Activated T-helper 17 cell treated with anti-CD3 and anti-CD28 coated beads, Interleukin-2, amount 50 U/mL, for 72 hours (primary cell): ENCODE data around the gene FAR2. TPM values are rescaled to one million over a fixed set of nuclear protein-coding genes. Genes with fewer than 3 reads are reported as not detected.

Experiments
- ATAC-seq: fragments of 150-1000 bp; cut with Tn5 transposase; replicated peaks from 2 replicates; pipeline ENCODE4 v1.10.0; 2021; ENCODE audit warnings: mild to moderate bottlenecking, moderate library complexity
- H3K27ac Mint-ChIP-seq: one replicate; pipeline ENCODE4 v1.8.0; 2022; ENCODE audit warnings: mixed read lengths
- H3K27me3 Mint-ChIP-seq: one replicate; pipeline ENCODE4 v1.8.0; 2022; ENCODE audit warnings: mixed read lengths
- H3K36me3 Mint-ChIP-seq: one replicate; pipeline ENCODE4 v1.8.0; 2022; ENCODE audit warnings: low read depth, mild to moderate bottlenecking, mixed read lengths
- H3K4me1 Mint-ChIP-seq: one replicate; pipeline ENCODE4 v1.8.0; 2022; ENCODE audit warnings: mixed read lengths
- H3K4me3 Mint-ChIP-seq: one replicate; pipeline ENCODE4 v1.8.0; 2022; ENCODE audit warnings: mild to moderate bottlenecking, mixed read lengths
- H3K9me3 Mint-ChIP-seq: one replicate; pipeline ENCODE4 v1.8.0; 2022; ENCODE audit warnings: mixed read lengths
- total RNA-seq, 2 donors: library from RNA; stranded (reverse); gene quantifications; one replicate each; pipeline ENCODE4 v1.2.3, GENCODE V29; 2022

FAR2 gene
- total RNA-seq, 2 donors from 2014 or later = 6.2 to 18.5 TPM

DNA sequence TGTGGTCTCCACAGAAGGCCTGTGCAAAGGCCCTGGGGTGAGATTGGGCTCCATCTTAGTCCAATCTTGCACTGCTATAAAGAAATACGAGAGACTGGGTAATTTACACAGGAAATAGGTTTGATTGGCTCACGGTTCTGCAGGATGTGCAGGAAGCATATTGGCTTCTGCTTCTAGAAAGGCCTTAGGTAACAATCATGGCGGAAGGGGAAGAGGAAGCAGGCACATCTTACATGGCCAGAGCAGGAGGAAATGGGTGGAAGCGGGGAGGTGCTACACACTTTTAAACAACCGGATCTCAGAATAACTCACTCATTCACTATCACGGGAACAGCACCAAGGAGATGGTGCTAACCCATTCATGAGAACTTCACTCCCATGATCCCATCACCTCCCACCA, 55.4 kb downstream of the FAR2 start:
- Mint-ChIP-seq H3K4me3 (no peak overlapping the region), H3K36me3 (no peaks in the 10 kb centered on the region), H3K27me3 (no peaks in the 10 kb centered on the region), H3K9me3 (no peaks in the 10 kb centered on the region), H3K27ac (no peak overlapping the region), H3K4me1 (no peaks in the 10 kb centered on the region)
- ATAC-seq = no peak

DNA sequence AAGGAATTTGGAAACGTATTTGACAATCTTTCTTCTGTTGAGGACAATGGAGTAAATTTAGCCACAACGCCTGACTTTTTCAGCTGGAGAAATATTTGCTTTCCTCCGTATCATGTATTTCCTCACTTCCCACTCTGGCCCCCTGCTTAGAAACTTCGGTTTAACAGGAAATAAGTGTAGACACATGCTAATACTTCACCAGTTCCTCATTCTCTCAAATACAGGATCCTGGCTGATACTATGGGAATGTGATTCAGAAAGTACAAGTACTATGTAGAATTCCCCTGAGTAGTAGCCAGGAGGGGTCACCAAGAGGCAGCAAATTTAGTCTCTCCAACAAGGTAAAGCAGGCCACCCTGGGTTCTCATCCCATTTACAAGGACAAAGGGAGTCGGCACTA, 58.0 kb downstream of the FAR2 start:
- no peaks in the 10 kb centered on the region for H3K36me3 Mint-ChIP-seq
- H3K27me3 Mint-ChIP-seq = no peaks in the 10 kb centered on the region

DNA sequence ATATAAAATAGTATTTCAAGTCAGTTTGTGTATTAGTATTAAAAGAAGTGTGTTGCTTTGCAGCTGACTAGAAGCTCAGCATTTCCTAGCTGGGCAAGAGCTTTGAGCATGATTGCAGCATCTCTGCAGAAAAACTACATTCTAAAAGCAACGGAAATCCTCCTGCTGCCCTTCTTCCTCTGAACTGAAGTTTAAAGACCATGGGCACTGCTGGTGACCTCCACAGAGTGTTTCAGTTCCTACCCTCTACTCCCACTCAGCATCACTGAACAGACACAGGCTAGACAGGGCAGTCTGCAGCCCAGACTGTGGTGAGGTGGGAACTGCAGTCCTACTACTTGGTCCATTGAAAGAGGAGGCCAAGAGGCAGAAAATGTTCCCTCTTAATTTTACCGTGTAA, 59.0 kb downstream of the FAR2 start:
- Mint-ChIP-seq H3K4me1 (no peaks in the 10 kb centered on the region), H3K4me3 (no peak overlapping the region), H3K9me3 (no peaks in the 10 kb centered on the region), H3K36me3 (no peaks in the 10 kb centered on the region), H3K27ac (no peak overlapping the region), H3K27me3 (no peaks in the 10 kb centered on the region)
- no peak for ATAC-seq

More for the DNA sequence above, 58.0 kb downstream of the FAR2 start:
- H3K4me1 Mint-ChIP-seq = no peaks in the 10 kb centered on the region
- no peak overlapping the region for H3K27ac Mint-ChIP-seq
- ATAC-seq = no peak
- no peaks in the 10 kb centered on the region for H3K9me3 Mint-ChIP-seq
- H3K4me3 Mint-ChIP-seq = no peak overlapping the region

DNA sequence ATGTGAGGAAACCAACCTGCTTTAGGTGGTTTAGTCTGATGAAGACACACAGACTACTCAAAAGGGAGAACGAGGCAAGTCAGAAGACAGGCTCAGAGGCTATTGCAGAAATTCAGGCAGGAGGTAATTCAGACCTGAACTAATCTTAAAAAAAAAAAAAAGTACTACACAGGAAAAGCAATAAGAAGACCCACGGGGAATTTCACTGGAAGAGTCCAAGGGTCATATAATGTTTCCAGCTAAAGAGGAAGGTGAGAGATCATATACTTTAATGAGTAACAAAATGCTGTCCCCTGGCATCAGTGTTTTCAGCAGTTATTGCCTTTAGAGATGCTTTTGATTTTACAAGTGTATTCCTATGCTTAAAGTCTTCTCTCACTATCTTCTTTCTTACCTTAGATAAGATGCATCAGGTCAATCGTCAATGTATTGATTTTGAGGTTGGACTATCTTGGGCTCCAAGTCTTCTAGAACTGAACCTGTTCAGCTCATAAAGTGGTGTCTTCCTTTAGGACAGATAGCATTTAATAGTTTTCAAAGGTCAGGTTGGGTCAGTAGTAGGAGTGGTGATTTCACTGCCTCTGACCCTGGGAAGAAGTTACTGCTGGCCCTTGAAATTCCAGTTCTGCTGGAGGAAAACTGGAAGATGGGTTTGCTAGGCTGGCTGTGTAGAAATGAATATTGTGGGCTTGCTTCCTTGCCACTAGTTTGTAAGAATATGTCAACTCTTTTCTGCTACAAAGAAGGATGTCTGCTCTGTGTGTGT, 60.0 kb downstream of the FAR2 start:
- H3K9me3 Mint-ChIP-seq = no peaks in the 10 kb centered on the region
- H3K4me1 Mint-ChIP-seq = no peaks in the 10 kb centered on the region
- no peaks in the 10 kb centered on the region for H3K36me3 Mint-ChIP-seq
- H3K27me3 Mint-ChIP-seq = no peaks in the 10 kb centered on the region
- ATAC-seq = no peak
- no peak overlapping the region for H3K27ac Mint-ChIP-seq
- no peak overlapping the region for H3K4me3 Mint-ChIP-seq

DNA sequence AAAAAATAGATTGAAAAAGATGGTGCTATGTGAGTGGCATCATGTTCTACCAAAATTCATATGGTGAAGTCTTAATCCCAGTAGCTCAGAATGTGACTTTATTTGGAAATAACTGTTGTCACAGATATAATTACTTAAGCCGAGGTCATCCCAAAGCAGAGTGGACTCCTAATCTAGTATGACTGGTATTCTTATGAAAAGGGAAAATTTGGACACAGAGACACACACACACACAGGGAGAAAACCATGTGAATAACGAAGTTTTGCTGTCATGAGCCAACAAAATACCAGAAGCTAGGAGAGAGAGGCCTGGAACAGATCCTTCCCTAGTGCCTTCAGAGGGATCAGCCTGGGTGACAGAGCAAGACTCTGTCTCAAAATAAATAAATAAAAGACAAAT, 62.6 kb downstream of the FAR2 start:
- Mint-ChIP-seq H3K27me3 (no peaks in the 10 kb centered on the region), H3K27ac (no peak overlapping the region), H3K4me1 (no peaks in the 10 kb centered on the region), H3K9me3 (no peaks in the 10 kb centered on the region), H3K36me3 (no peaks in the 10 kb centered on the region), H3K4me3 (no peak overlapping the region)
- ATAC-seq = no peak

DNA sequence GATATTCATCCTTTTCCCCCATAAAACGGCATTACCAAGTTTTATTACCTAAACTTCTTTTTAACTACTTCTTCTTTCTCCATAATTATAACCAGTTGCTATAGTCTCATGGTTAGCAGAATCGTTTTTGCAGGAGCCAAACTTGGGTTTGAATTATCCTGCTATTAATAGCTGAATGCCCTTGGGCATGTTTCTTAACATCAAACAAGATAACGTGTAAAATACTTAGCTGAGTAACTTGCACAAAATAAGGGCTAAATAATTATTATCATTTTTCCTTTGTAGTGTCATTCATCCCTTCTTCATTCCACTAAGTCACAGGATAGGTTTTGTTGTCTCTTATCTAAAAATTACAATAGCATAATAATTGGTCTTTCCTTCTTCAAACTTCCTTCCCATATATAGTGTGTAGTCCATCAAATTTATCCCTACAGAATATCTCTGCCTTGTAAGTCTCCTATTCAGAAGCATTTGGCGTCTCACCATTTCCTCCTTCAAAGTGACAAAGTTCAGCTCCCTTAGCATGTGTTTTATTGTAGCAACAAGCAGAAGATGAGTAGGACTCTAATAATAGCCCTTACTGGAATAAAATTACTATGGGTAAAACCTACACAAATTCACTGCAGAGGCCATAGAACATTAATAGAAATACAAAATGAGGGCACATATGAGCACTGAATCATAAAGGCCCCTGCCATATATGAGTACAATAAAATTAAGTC, 63.8 kb downstream of the FAR2 start:
- no peaks in the 10 kb centered on the region for H3K9me3 Mint-ChIP-seq
- H3K27me3 Mint-ChIP-seq = no peaks in the 10 kb centered on the region
- H3K36me3 Mint-ChIP-seq = no peaks in the 10 kb centered on the region
- no peak overlapping the region for H3K4me3 Mint-ChIP-seq
- no peaks in the 10 kb centered on the region for H3K4me1 Mint-ChIP-seq
- ATAC-seq = no peak
- no peak overlapping the region for H3K27ac Mint-ChIP-seq

DNA sequence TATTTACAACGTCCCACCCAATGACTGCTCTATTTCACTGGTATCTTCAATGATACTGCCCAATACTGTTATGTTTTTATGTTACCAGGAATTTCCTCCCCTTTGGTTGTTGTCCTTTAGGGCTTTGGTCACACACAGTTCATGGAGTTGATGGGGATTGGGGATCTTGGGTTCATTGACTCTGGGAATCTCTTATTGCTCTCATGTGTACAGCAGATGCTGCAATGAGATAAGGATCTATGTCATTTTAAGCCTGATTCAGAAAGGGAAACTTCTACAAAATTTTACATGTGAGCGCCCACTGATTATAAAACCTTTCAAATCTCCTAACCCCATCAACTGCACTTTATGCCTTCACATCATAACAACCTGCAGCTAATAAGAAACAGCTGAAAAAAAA, 67.2 kb downstream of the FAR2 start:
- Mint-ChIP-seq H3K4me1 (no peaks in the 10 kb centered on the region), H3K27ac (no peak overlapping the region), H3K9me3 (no peaks in the 10 kb centered on the region), H3K36me3 (no peaks in the 10 kb centered on the region), H3K4me3 (no peak overlapping the region), H3K27me3 (no peaks in the 10 kb centered on the region)
- no peak for ATAC-seq

DNA sequence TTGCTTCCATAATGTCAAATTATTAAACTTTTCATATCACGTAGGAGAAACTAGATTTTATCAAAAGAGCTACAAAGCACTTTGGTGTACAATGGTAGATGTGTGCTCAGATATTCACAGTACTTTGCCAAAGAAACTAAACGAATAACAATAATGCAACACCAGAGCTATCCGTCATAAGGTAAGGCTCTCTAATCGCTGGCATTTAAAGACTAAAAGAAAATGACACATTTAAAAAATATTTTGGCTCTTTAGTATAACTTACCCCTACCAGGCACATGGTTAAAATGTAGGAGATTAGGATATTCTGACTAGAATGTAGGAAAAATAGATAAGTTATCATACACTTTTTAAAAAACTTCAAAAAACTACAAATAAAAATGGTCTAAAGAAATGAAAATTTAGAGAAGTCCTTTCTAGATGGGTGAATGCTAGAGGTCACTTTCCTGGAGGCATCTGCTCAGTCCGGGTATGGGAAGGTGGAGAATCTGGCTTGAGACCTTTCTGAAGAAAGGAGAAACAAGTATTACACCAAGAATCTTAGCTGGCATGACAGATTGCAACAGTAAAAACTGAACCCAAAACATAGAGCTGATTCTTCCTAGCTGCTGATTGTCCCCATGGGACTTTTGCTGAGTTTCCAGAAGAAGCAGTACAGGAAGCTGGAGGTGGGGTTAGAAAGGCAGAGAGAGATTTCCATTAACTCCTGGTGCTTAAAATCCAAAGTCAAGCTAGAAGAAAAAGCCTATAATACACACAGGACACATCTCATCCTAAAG, 67.9 kb downstream of the FAR2 start:
- Mint-ChIP-seq H3K36me3 (no peaks in the 10 kb centered on the region), H3K4me3 (no peak overlapping the region), H3K4me1 (no peaks in the 10 kb centered on the region), H3K9me3 (no peaks in the 10 kb centered on the region), H3K27ac (no peak overlapping the region), H3K27me3 (no peaks in the 10 kb centered on the region)
- ATAC-seq = no peak

DNA sequence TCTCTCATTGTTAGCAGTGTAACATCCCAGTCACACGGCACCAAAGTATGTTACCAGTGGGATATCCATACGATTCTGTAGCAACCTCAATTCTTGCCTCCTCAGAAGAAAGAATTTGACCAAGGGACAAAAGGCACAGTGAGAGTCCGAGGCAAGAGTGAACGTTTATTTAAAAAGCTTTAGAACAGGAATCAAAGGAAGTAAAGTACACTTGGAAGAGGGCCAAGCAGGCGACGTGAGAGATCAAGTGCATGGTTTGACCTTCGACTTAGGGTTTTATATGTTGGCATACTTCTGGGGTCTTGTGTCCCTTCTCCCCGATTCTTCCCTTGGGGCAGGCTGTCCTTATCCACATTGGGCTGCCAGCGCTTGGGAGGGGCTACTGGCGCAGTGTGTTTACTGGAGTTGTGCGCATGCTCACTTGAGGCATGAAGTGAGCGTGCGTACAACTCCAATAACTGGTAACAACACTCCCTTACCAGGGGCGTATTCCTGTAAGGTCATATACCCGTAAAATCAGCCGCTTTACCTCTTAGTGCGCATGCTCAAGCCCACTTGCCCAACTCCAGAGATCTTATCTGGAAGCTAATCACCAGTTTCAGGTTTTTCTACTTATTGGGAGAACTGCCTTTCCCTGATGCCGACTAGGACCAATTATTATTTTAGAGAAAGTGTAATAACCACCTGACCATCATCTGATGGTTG, 71.7 kb downstream of the FAR2 start:
- no peaks in the 10 kb centered on the region for H3K36me3 Mint-ChIP-seq
- no peak overlapping the region for H3K27ac Mint-ChIP-seq
- H3K4me1 Mint-ChIP-seq = no peaks in the 10 kb centered on the region
- H3K27me3 Mint-ChIP-seq = no peaks in the 10 kb centered on the region
- ATAC-seq = no peak
- H3K9me3 Mint-ChIP-seq = peaks cover 3% of the 10 kb centered on the region
- H3K4me3 Mint-ChIP-seq = no peak overlapping the region

DNA sequence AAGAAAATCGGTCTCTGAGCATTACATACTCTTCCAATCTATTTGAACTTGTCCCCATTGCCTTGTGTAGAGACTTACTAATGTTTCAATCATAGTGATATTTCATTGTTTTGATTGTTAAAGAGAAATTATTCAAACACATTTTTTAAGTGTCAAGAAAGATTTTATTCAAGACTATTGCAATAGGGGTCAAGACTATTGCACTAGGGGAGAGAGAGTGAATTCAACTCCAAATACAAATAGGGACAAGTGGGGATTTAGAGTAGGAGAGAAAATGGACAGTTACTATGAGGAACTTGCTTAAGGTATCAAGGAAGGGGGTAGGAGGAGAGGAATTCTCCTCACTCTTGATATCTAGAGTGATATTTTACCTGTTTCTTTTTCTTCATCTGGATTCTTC, 73.1 kb downstream of the FAR2 start:
- no peaks in the 10 kb centered on the region for H3K4me1 Mint-ChIP-seq
- no peak overlapping the region for H3K27ac Mint-ChIP-seq
- no peaks in the 10 kb centered on the region for H3K36me3 Mint-ChIP-seq
- no peaks in the 10 kb centered on the region for H3K27me3 Mint-ChIP-seq
- no peak for ATAC-seq
- peaks cover 3% of the 10 kb centered on the region for H3K9me3 Mint-ChIP-seq
- H3K4me3 Mint-ChIP-seq = no peak overlapping the region

DNA sequence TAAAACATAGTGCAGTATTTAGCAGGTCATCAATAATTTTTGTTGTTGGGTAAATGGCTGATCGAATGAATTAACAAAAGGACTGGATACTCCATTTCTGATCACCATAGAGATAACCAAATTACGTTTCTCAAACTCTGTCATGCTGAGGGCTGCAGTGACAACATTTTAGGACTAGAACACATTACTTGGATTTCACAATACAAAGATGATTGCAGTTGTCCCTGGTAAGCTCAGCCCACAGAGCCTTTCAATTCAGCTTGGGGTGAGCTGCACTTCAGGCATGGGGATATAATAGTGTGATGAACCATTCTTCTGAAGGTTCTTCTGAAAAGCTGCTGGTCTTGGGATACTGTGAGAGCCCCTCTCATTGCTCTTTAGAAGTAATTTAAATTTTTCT, 74.3 kb downstream of the FAR2 start:
- Mint-ChIP-seq H3K27me3 (no peaks in the 10 kb centered on the region), H3K9me3 (peaks cover 3% of the 10 kb centered on the region), H3K4me3 (no peak overlapping the region), H3K4me1 (no peaks in the 10 kb centered on the region), H3K27ac (no peak overlapping the region), H3K36me3 (no peaks in the 10 kb centered on the region)
- ATAC-seq = no peak

DNA sequence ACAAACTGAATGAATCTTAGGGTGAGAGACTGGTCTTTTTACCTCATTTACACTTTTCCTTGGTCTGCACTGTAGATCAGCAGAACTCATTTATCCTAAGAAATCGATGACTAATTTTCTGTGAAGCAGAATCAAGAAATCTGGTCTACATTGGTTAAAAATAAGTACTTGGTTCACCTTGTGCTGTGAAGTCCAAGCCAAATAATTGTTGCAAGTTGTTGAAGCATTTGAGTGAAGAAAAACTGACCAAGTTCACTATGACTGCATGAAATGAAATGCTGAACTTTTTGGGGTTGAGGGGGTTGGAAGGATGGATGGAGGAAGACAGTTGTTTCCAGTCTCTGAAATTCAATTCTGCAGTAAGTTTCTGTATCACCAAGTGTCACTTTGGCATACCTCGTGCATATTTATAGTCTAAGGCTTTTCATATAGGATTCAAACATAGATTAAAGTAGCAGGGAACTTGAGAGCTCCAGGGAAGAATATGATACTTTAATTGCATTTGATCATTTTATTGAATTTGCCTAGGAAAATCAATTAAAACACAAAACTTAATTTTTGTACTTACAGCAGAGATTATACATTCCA, 75.0 kb downstream of the FAR2 start:
- H3K27me3 Mint-ChIP-seq = no peaks in the 10 kb centered on the region
- H3K4me1 Mint-ChIP-seq = no peaks in the 10 kb centered on the region
- H3K27ac Mint-ChIP-seq = no peak overlapping the region
- no peaks in the 10 kb centered on the region for H3K36me3 Mint-ChIP-seq
- ATAC-seq = no peak
- H3K4me3 Mint-ChIP-seq = no peak overlapping the region
- peaks cover 3% of the 10 kb centered on the region for H3K9me3 Mint-ChIP-seq

DNA sequence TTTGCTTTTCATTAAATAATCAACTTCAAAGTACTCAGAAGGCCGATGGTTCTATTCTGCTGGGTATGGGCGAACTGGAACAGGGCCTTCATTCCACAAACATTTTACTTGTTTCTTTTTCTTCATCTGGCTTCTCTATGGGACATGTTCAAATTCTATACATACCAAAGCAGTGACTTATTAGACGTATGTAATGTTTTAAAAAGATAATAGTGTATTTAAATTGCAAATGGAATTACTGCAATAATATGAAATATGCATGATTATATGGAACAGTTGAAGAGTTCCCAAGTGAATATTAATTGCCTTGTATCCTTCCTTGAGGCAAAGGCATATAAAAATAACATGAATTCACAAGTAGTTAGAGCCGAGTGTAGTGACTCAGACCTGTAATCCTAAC, 75.5 kb downstream of the FAR2 start:
- no peaks in the 10 kb centered on the region for H3K4me1 Mint-ChIP-seq

DNA sequence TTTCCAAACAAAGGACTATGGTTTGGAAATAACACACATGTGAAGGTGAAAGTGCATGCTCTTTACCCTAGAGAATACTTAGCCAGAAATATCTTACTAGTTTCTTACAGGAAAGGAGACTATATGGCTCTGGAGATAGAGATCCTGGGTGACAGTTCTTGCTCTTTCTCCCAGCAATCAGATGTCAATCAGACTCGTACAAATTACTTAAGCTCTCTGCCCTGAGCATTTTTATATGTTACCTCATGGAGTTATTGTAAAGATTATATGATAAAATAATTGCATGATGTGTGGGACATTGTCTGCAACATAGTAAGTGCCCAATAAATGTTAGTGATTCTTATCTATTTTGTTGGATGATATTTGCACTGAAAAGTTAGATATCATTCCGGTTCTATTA, 76.8 kb downstream of the FAR2 start:
- Mint-ChIP-seq H3K27ac (no peak overlapping the region), H3K36me3 (no peaks in the 10 kb centered on the region), H3K27me3 (no peaks in the 10 kb centered on the region), H3K9me3 (peaks cover 3% of the 10 kb centered on the region), H3K4me1 (no peaks in the 10 kb centered on the region), H3K4me3 (no peak overlapping the region)
- ATAC-seq = no peak

More for the DNA sequence above, 75.5 kb downstream of the FAR2 start:
- Mint-ChIP-seq H3K27ac (no peak overlapping the region), H3K36me3 (no peaks in the 10 kb centered on the region), H3K4me3 (no peak overlapping the region), H3K9me3 (peaks cover 3% of the 10 kb centered on the region), H3K27me3 (no peaks in the 10 kb centered on the region)
- ATAC-seq = no peak
